ENCODE measurements around the gene SCFD2.
"Not testable (repeated sequence)": the region's sequence is repeated elsewhere in the genome, so short reads cannot be mapped to it uniquely, and the experiment has no call there.

SCFD2 gene

GRCh38 chr4:53040851-53041250 lies 325.0 kb downstream of the SCFD2 start:
- no peak for DNase-seq

GRCh38 chr4:53040459-53040815 lies 325.4 kb downstream of the SCFD2 start:
- no peak for DNase-seq

- DNase-seq = no peak
These were observed 326.0 kb downstream of the SCFD2 start for GRCh38 chr4:53039741-53040458.

- no peak for DNase-seq
These were observed 328.0 kb downstream of the SCFD2 start for GRCh38 chr4:53037892-53038291.

- not testable (repeated sequence) for DNase-seq
These were observed 333.0 kb downstream of the SCFD2 start for GRCh38 chr4:53032908-53033307.

- no peak for DNase-seq
These were observed 339.6 kb downstream of the SCFD2 start for GRCh38 chr4:53026233-53026632.

GRCh38 chr4:53023677-53024299 lies 342.1 kb downstream of the SCFD2 start:
- DNase-seq = no peak

- DNase-seq = no peak
These were observed 343.3 kb downstream of the SCFD2 start for GRCh38 chr4:53022513-53023100.

- DNase-seq = no peak
These were observed 343.9 kb downstream of the SCFD2 start for GRCh38 chr4:53021754-53022512.

GRCh38 chr4:53019485-53020382 lies 346.1 kb downstream of the SCFD2 start:
- DNase-seq = no peak

GRCh38 chr4:53018471-53018870 lies 347.4 kb downstream of the SCFD2 start:
- no peak for DNase-seq

GRCh38 chr4:53016099-53016820 lies 349.6 kb downstream of the SCFD2 start:
- DNase-seq = no peak

- DNase-seq = no peak
These were observed 350.2 kb downstream of the SCFD2 start for GRCh38 chr4:53015681-53016080.

GRCh38 chr4:53014881-53015280 lies 351.0 kb downstream of the SCFD2 start:
- no peak for DNase-seq

- no peak for DNase-seq
These were observed 351.7 kb downstream of the SCFD2 start for GRCh38 chr4:53013873-53014775.

- DNase-seq = no peak
These were observed 353.1 kb downstream of the SCFD2 start for GRCh38 chr4:53012738-53013137.

- DNase-seq = no peak
These were observed 354.5 kb downstream of the SCFD2 start for GRCh38 chr4:53011259-53011905.

GRCh38 chr4:53010318-53010717 lies 355.5 kb downstream of the SCFD2 start:
- no peak for DNase-seq

GRCh38 chr4:53009824-53010223 lies 356.0 kb downstream of the SCFD2 start:
- no peak for DNase-seq

GRCh38 chr4:53007024-53007423 lies 358.8 kb downstream of the SCFD2 start:
- DNase-seq = no peak

All from NK-92 treated with Interleukin-12 subunit alpha and Interleukin-12 subunit beta, amount 100 ng/mL, for 24 hours (cell line).